Measurements from ENCODE around the gene BCCIP.

Gene BCCIP

GRCh38 chr10:125846894-125847293 lies 23.5 kb downstream of the BCCIP start:
- DNase-seq, result no peak

- no peak for DNase-seq
These were observed 25.0 kb downstream of the BCCIP start for GRCh38 chr10:125848371-125848770.

- DNase-seq, result no peak
These were observed 25.5 kb downstream of the BCCIP start for GRCh38 chr10:125848857-125849256.

GRCh38 chr10:125849448-125849847 lies 26.1 kb downstream of the BCCIP start:
- no peak for DNase-seq

GRCh38 chr10:125850766-125851731 lies 27.7 kb downstream of the BCCIP start:
- DNase-seq, result no peak

- no peak for DNase-seq
These were observed 29.1 kb downstream of the BCCIP start for GRCh38 chr10:125852487-125852886.

- no peak for DNase-seq
These were observed 33.9 kb downstream of the BCCIP start for GRCh38 chr10:125857185-125857760.

GRCh38 chr10:125859128-125859817 lies 35.9 kb downstream of the BCCIP start:
- DNase-seq, result no peak

- DNase-seq, result no peak
These were observed 41.8 kb downstream of the BCCIP start for GRCh38 chr10:125865120-125865519.

- no peak for DNase-seq
These were observed 43.2 kb downstream of the BCCIP start for GRCh38 chr10:125866421-125867029.

- peak; percentile 76 for DNase-seq
These were observed 45.1 kb downstream of the BCCIP start for GRCh38 chr10:125868372-125868975.

GRCh38 chr10:125871338-125871737 lies 48.0 kb downstream of the BCCIP start:
- no peak for DNase-seq

- DNase-seq, result no peak
These were observed 55.9 kb downstream of the BCCIP start for GRCh38 chr10:125878957-125879835.

- no peak for DNase-seq
These were observed 57.4 kb downstream of the BCCIP start for GRCh38 chr10:125880719-125881118.

GRCh38 chr10:125881192-125881591 lies 57.8 kb downstream of the BCCIP start, which contains the start of gene DHX32:
Gene DHX32, minus strand, starts transcription at chr10:125881292. Its CDS starts 468 bp downstream, at chr10:125880824.
- DNase-seq, result no peak

GRCh38 chr10:125882596-125882995 lies 59.2 kb downstream of the BCCIP start:
- no peak for DNase-seq

GRCh38 chr10:125883211-125883610 lies 59.9 kb downstream of the BCCIP start:
- no peak for DNase-seq
